ENCODE data around the gene GNG14. TPM values are rescaled to one million over a fixed set of nuclear protein-coding genes. Genes with fewer than 3 reads are reported as not detected.
"Not testable (repeated sequence)": the region's sequence is repeated elsewhere in the genome, so short reads cannot be mapped to it uniquely, and the experiment has no call there.

The GNG14 gene
- total RNA-seq, 1 donor from 2014 or later, result not detected

DNA sequence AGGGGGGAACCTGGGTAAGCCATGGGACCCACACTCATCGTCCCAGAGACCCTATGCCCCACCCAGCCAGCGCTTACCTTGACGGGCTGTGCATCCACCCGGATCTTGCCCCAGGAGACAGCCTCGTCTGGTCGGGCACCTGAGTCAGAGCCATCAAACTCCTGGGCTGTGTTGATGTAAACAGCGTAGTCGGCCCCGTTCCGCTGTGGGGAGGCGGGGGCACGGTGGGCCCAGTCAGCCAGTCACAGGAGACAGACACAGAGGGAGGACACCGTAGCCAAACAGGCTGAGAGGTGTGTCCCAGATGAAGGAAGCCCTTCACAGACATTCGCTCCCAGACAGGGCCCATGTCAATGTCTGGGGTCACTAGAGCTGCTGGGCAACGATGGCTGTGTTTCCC lies 11.9 kb upstream of the GNG14 start:
- H3K4me3 ChIP-seq (ENCODE audit: low read depth, low read length), result no peak overlapping the region
- DNase-seq (ENCODE audit: low read depth), result no peak
- TF ChIP-seq, protein P1, sequence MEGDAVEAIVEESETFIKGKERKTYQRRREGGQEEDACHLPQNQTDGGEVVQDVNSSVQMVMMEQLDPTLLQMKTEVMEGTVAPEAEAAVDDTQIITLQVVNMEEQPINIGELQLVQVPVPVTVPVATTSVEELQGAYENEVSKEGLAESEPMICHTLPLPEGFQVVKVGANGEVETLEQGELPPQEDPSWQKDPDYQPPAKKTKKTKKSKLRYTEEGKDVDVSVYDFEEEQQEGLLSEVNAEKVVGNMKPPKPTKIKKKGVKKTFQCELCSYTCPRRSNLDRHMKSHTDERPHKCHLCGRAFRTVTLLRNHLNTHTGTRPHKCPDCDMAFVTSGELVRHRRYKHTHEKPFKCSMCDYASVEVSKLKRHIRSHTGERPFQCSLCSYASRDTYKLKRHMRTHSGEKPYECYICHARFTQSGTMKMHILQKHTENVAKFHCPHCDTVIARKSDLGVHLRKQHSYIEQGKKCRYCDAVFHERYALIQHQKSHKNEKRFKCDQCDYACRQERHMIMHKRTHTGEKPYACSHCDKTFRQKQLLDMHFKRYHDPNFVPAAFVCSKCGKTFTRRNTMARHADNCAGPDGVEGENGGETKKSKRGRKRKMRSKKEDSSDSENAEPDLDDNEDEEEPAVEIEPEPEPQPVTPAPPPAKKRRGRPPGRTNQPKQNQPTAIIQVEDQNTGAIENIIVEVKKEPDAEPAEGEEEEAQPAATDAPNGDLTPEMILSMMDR (IDR thresholded peaks at IDR 0.05; ENCODE audit: insufficient read depth, low read length, poor library complexity, severe bottlenecking), result no peak
- H3K27me3 ChIP-seq (ENCODE audit: control insufficient read depth, insufficient read depth, low read length), result no peaks in the 10 kb centered on the region
- peaks cover 8% of the 10 kb centered on the region for H3K36me3 ChIP-seq (ENCODE audit: control insufficient read depth, insufficient read depth, low read length)

- Histone ChIP-seq H3K36me3 (ENCODE audit: control insufficient read depth, insufficient read depth, low read length) (peaks cover 8% of the 10 kb centered on the region), H3K4me3 (ENCODE audit: low read depth, low read length) (no peak overlapping the region), H3K27me3 (ENCODE audit: control insufficient read depth, insufficient read depth, low read length) (no peaks in the 10 kb centered on the region)
- TF ChIP-seq, protein P1 (IDR thresholded peaks at IDR 0.05; ENCODE audit: insufficient read depth, low read length, poor library complexity, severe bottlenecking), result peak; percentile 94
- DNase-seq (ENCODE audit: low read depth), result peak; percentile 25
Observed at GRCh38 chr19:12676384-12676792, 11.4 kb upstream of the GNG14 start.

- DNase-seq (ENCODE audit: low read depth), result no peak
- H3K36me3 ChIP-seq (ENCODE audit: control insufficient read depth, insufficient read depth, low read length), result peaks cover 8% of the 10 kb centered on the region
- no peak overlapping the region for H3K4me3 ChIP-seq (ENCODE audit: low read depth, low read length)
- TF ChIP-seq, protein P1 (IDR thresholded peaks at IDR 0.05; ENCODE audit: insufficient read depth, low read length, poor library complexity, severe bottlenecking), result no peak
- H3K27me3 ChIP-seq (ENCODE audit: control insufficient read depth, insufficient read depth, low read length), result no peaks in the 10 kb centered on the region
Observed at GRCh38 chr19:12676928-12677327, 10.9 kb upstream of the GNG14 start.

DNA sequence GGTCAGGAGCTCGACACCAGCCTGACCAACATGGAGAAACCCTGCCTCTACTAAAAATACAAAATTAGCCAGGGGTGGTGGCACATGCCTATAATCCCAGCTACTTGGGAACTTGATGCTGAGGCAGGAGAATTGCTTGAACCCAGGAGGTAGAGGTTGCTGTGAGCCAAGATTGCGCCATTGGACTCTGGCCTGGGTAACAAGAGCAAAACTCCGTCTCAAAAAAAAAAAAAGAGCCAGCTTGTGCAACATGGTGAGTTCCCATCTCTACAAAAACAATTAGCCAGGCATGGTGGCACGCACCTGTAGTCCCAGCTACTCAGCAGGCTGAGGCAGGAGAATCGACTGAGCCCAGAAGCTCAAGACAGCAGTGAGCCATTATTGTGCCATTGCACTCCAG lies 9.8 kb upstream of the GNG14 start:
- not testable (repeated sequence) for H3K4me3 ChIP-seq (ENCODE audit: low read depth, low read length); DNase-seq (ENCODE audit: low read depth); H3K27me3 ChIP-seq (ENCODE audit: control insufficient read depth, insufficient read depth, low read length); H3K36me3 ChIP-seq (ENCODE audit: control insufficient read depth, insufficient read depth, low read length)

- H3K36me3 ChIP-seq (ENCODE audit: control insufficient read depth, insufficient read depth, low read length), result peaks cover 8% of the 10 kb centered on the region
- no peak for DNase-seq (ENCODE audit: low read depth)
- H3K4me3 ChIP-seq (ENCODE audit: low read depth, low read length), result no peak overlapping the region
- no peaks in the 10 kb centered on the region for H3K27me3 ChIP-seq (ENCODE audit: control insufficient read depth, insufficient read depth, low read length)
- TF ChIP-seq, protein P1 (IDR thresholded peaks at IDR 0.05; ENCODE audit: insufficient read depth, low read length, poor library complexity, severe bottlenecking), result no peak
Observed at GRCh38 chr19:12680034-12680433, 7.8 kb upstream of the GNG14 start.

GRCh38 chr19:12681074-12681987 lies 6.5 kb upstream of the GNG14 start, which contains the start of gene DHPS:
DHPS (minus strand) TSS chr19:12681880; CDS start chr19:12681766, 114 bp downstream.
- Histone ChIP-seq H3K4me3 (ENCODE audit: low read depth, low read length) (peak within 1 kb of the TSS; percentile 90), H3K27me3 (ENCODE audit: control insufficient read depth, insufficient read depth, low read length) (no peaks in the 10 kb centered on the region), H3K36me3 (ENCODE audit: control insufficient read depth, insufficient read depth, low read length) (peaks cover 5% of the 10 kb centered on the region)
- peak; percentile 92 for DNase-seq (ENCODE audit: low read depth)
- TF ChIP-seq, protein P1 (IDR thresholded peaks at IDR 0.05; ENCODE audit: insufficient read depth, low read length, poor library complexity, severe bottlenecking), result no peak

Measured in kidney epithelial cell (primary cell).